ENCODE measurements around the gene C17orf67.

GRCh38 chr17:56754523-56755208 lies 79.1 kb downstream of the C17orf67 start:
- TF ChIP-seq CTCF (IDR thresholded peaks at IDR 0.05) (no peak), POLR2A (IDR thresholded peaks at IDR 0.05) (no peak)
